Activated CD8-positive, alpha-beta T cell treated with anti-CD3 and anti-CD28 coated beads for 36 hours (primary cell): ENCODE results near the gene THSD7B. TPM values are rescaled to one million over a fixed set of nuclear protein-coding genes. Genes with fewer than 3 reads are reported as not detected.

Source experiments
- ATAC-seq: fragments of 200-7000 bp; cut with Tn5 transposase; one replicate; pipeline ENCODE4 v1.10.0; 2021; ENCODE audit warnings: mild to moderate bottlenecking, moderate library complexity
- CTCF ChIA-PET: fragments of 350-600 bp; sonication (Branson Sonifier 250); formaldehyde crosslinking; loops from one replicate; lab custom pipeline; 2021; ENCODE audit warnings: antibody characterized with exemption; lab: Charles Lee
- POLR2A ChIA-PET: fragments of 350-600 bp; sonication (Branson Sonifier 250); formaldehyde crosslinking; loops from one replicate; lab custom pipeline; 2021; ENCODE audit warnings: antibody characterized with exemption; lab: Charles Lee
- DNase-seq: peaks from one replicate; pipeline ENCODE4 v3.0.0-alpha.2; 2020
- H3K27ac Mint-ChIP-seq: one replicate; pipeline ENCODE4 v1.8.0; 2021; ENCODE audit warnings: mild to moderate bottlenecking, mixed read lengths
- H3K27me3 Mint-ChIP-seq: one replicate; pipeline ENCODE4 v1.8.0; 2021; ENCODE audit warnings: mixed read lengths
- H3K36me3 Mint-ChIP-seq: one replicate; pipeline ENCODE4 v1.8.0; 2021; ENCODE audit warnings: low read depth, mixed read lengths
- H3K4me1 Mint-ChIP-seq: one replicate; pipeline ENCODE4 v1.8.0; 2021; ENCODE audit warnings: low read depth, mixed read lengths
- H3K4me3 Mint-ChIP-seq: one replicate; pipeline ENCODE4 v1.8.0; 2021; ENCODE audit warnings: mild to moderate bottlenecking, moderate library complexity, mixed read lengths
- H3K9me3 Mint-ChIP-seq: one replicate; pipeline ENCODE4 v1.8.0; 2021; ENCODE audit warnings: mixed read lengths
- intact Hi-C: fragments of 100-400 bp; cut with micrococcal nuclease; formaldehyde crosslinking; loops from one replicate; pipeline ENCODE4 v1.10.0; 2022
- total RNA-seq, 2 experiments: library from RNA; stranded (reverse); gene quantifications; one replicate each; pipeline ENCODE4 v1.2.3, GENCODE V29; 2021
- TF ChIP-seq, protein P1 (sequence below): fragments of 200-600 bp; IDR thresholded peaks from one replicate; pipeline ENCODE4 v1.8.0; 2022; ENCODE audit warnings: antibody characterized with exemption, mild to moderate bottlenecking

Gene THSD7B
- total RNA-seq, 2 experiments from 2014 or later: not detected

DNA sequence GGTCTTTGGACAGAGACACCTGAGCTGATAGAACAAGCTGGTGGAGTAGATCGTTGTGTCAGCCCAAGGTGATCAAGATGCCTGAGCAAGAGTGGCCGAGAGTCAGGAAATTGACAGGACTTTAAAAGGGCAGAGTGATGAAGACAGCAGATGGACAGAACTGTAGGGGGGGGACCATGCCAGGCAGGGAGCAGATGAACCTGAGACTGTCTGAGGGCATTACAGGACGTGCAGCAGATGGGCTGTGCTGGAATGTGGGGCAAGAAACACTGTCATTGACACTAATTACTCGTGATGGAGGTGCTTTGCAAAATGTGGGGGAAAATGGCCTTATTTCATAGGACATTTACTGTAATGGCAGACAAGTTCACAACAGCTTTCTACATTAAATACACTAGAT is 225.0 kb downstream of the THSD7B start:
- no peak overlapping the region for H3K4me3 Mint-ChIP-seq
- POLR2A ChIA-PET: no interaction called here
- no peaks in the 10 kb centered on the region for H3K36me3 Mint-ChIP-seq
- no peak for DNase-seq
- H3K27ac Mint-ChIP-seq: no peak overlapping the region
- TF ChIP-seq, protein P1, sequence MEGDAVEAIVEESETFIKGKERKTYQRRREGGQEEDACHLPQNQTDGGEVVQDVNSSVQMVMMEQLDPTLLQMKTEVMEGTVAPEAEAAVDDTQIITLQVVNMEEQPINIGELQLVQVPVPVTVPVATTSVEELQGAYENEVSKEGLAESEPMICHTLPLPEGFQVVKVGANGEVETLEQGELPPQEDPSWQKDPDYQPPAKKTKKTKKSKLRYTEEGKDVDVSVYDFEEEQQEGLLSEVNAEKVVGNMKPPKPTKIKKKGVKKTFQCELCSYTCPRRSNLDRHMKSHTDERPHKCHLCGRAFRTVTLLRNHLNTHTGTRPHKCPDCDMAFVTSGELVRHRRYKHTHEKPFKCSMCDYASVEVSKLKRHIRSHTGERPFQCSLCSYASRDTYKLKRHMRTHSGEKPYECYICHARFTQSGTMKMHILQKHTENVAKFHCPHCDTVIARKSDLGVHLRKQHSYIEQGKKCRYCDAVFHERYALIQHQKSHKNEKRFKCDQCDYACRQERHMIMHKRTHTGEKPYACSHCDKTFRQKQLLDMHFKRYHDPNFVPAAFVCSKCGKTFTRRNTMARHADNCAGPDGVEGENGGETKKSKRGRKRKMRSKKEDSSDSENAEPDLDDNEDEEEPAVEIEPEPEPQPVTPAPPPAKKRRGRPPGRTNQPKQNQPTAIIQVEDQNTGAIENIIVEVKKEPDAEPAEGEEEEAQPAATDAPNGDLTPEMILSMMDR: no peak
- CTCF ChIA-PET: no interaction called here
- no peaks in the 10 kb centered on the region for H3K9me3 Mint-ChIP-seq
- no peaks in the 10 kb centered on the region for H3K27me3 Mint-ChIP-seq
- H3K4me1 Mint-ChIP-seq: no peaks in the 10 kb centered on the region
- ATAC-seq: no peak
- intact Hi-C loops: no loop called here

- ATAC-seq: no peak
- Mint-ChIP-seq H3K9me3 (no peaks in the 10 kb centered on the region), H3K4me3 (no peak overlapping the region), H3K27me3 (no peaks in the 10 kb centered on the region), H3K27ac (no peak overlapping the region), H3K36me3 (no peaks in the 10 kb centered on the region), H3K4me1 (no peaks in the 10 kb centered on the region)
- POLR2A ChIA-PET: no interaction called here
- intact Hi-C loops: no loop called here
- TF ChIP-seq, protein P1: no peak
- CTCF ChIA-PET: no interaction called here
- DNase-seq: no peak
Observed at GRCh38 chr2:136994793-136995192, 229.4 kb downstream of the THSD7B start.

GRCh38 chr2:136997557-136997956 is 232.2 kb downstream of the THSD7B start:
- no peak overlapping the region for H3K4me3 Mint-ChIP-seq
- ChIA-PET CTCF (no interaction called here), POLR2A (no interaction called here)
- TF ChIP-seq, protein P1: no peak
- intact Hi-C loops: no loop called here
- no peaks in the 10 kb centered on the region for H3K4me1 Mint-ChIP-seq
- DNase-seq (no peak), ATAC-seq (no peak)
- H3K36me3 Mint-ChIP-seq: no peaks in the 10 kb centered on the region
- no peaks in the 10 kb centered on the region for H3K9me3 Mint-ChIP-seq
- no peak overlapping the region for H3K27ac Mint-ChIP-seq
- no peaks in the 10 kb centered on the region for H3K27me3 Mint-ChIP-seq

GRCh38 chr2:137000811-137001210 is 235.5 kb downstream of the THSD7B start:
- no peaks in the 10 kb centered on the region for H3K27me3 Mint-ChIP-seq
- CTCF ChIA-PET: no interaction called here
- H3K4me1 Mint-ChIP-seq: no peaks in the 10 kb centered on the region
- intact Hi-C loops: no loop called here
- H3K4me3 Mint-ChIP-seq: no peak overlapping the region
- TF ChIP-seq, protein P1: no peak
- H3K9me3 Mint-ChIP-seq: no peaks in the 10 kb centered on the region
- no peak overlapping the region for H3K27ac Mint-ChIP-seq
- no peaks in the 10 kb centered on the region for H3K36me3 Mint-ChIP-seq
- DNase-seq (no peak), ATAC-seq (no peak)
- POLR2A ChIA-PET: no interaction called here

GRCh38 chr2:137002896-137003295 is 237.6 kb downstream of the THSD7B start:
- Mint-ChIP-seq H3K4me1 (no peaks in the 10 kb centered on the region), H3K27ac (no peak overlapping the region), H3K27me3 (no peaks in the 10 kb centered on the region), H3K4me3 (no peak overlapping the region), H3K36me3 (no peaks in the 10 kb centered on the region), H3K9me3 (no peaks in the 10 kb centered on the region)
- DNase-seq (no peak), ATAC-seq (no peak)
- intact Hi-C loops: no loop called here
- POLR2A ChIA-PET: no interaction called here
- CTCF ChIA-PET: no interaction called here
- TF ChIP-seq, protein P1: no peak
